ENCODE results near the gene ARSK.

ARSK gene

DNA sequence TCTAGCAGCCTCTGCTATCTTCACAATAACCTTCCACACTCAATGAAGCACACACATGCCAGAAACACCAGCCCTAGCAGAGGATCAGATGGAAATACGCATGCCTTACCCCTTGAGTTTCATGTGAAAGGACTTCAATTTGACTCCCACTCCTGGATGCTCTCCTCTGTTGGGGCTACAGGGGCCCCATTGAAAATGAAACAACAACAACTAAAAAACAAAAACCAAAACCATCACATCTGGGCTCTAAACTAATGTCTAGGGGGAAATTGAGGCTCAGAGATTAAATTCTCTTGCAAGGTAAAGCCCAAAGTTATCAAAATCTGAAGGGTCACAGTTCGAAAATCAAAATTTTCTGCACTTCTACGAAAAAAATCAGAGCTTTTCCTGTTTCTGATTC, 83.7 kb downstream of the ARSK start:
- ATAC-seq (ENCODE audit: insufficient read depth, low read depth) = no peak
- H3K36me3 ChIP-seq (ENCODE audit: insufficient read depth, low read length) = no peaks in the 10 kb centered on the region
- no peak overlapping the region for H3K9ac ChIP-seq (ENCODE audit: low read depth, low read length)
- H3K4me2 ChIP-seq (ENCODE audit: insufficient read depth, low read length) = no peak overlapping the region
- H3K79me2 ChIP-seq (ENCODE audit: insufficient read depth, low read length) = no peaks in the 10 kb centered on the region
- H3K27ac ChIP-seq (ENCODE audit: low read length) = no peak overlapping the region
- no peak for TF ChIP-seq EZH2 (IDR thresholded peaks at IDR 0.05; ENCODE audit: borderline replicate concordance, low read depth, low read length, severe bottlenecking)
- TF ChIP-seq, protein P1, sequence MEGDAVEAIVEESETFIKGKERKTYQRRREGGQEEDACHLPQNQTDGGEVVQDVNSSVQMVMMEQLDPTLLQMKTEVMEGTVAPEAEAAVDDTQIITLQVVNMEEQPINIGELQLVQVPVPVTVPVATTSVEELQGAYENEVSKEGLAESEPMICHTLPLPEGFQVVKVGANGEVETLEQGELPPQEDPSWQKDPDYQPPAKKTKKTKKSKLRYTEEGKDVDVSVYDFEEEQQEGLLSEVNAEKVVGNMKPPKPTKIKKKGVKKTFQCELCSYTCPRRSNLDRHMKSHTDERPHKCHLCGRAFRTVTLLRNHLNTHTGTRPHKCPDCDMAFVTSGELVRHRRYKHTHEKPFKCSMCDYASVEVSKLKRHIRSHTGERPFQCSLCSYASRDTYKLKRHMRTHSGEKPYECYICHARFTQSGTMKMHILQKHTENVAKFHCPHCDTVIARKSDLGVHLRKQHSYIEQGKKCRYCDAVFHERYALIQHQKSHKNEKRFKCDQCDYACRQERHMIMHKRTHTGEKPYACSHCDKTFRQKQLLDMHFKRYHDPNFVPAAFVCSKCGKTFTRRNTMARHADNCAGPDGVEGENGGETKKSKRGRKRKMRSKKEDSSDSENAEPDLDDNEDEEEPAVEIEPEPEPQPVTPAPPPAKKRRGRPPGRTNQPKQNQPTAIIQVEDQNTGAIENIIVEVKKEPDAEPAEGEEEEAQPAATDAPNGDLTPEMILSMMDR (IDR thresholded peaks at IDR 0.05; ENCODE audit: borderline replicate concordance, extremely low read depth, low read length, poor library complexity, severe bottlenecking) = no peak
- H2AFZ ChIP-seq (ENCODE audit: low read depth, low read length) = no peak overlapping the region
- no peak for DNase-seq
- no peaks in the 10 kb centered on the region for H4K20me1 ChIP-seq (ENCODE audit: insufficient read depth, low read length)
- no peaks in the 10 kb centered on the region for H3K9me3 ChIP-seq (ENCODE audit: insufficient read depth, low read length, severe bottlenecking)
- no peaks in the 10 kb centered on the region for H3K4me1 ChIP-seq (ENCODE audit: insufficient read depth, low read length)
- H3K27me3 ChIP-seq (ENCODE audit: insufficient read depth, low read length, poor library complexity) = peaks cover 2% of the 10 kb centered on the region
- H3K4me3 ChIP-seq (ENCODE audit: low read depth in 1 of 2, low read length in 2 of 2) = no peak overlapping the region

DNA sequence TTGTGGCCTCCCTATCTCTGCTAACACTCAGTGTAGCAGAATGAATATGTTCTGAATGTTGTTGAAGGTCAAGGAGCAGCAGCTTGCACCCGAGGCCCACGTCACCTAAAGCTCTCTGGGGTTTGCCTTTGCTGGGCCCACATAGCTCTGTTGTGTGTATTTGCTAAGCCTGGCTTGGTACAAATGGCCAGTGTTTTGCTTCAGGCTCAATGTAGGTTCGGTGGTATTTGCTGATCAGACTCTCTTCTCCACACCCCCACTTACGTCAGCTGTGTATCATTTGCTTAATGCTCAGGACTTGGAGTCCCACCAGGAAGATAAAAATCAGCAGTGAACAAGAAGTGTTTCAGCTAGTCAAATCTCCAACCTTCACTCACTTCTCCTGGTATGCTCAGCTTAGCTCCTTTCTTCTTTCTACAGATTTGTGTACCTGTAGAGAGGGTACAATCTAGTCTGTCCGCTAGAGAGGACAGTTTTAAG, 86.9 kb downstream of the ARSK start:
- DNase-seq = no peak
- peaks cover 2% of the 10 kb centered on the region for H3K27me3 ChIP-seq (ENCODE audit: insufficient read depth, low read length, poor library complexity)
- no peak overlapping the region for H2AFZ ChIP-seq (ENCODE audit: low read depth, low read length)
- H3K4me1 ChIP-seq (ENCODE audit: insufficient read depth, low read length) = peaks cover 21% of the 10 kb centered on the region
- H3K79me2 ChIP-seq (ENCODE audit: insufficient read depth, low read length) = no peaks in the 10 kb centered on the region
- H3K9me3 ChIP-seq (ENCODE audit: insufficient read depth, low read length, severe bottlenecking) = no peaks in the 10 kb centered on the region
- no peaks in the 10 kb centered on the region for H3K36me3 ChIP-seq (ENCODE audit: insufficient read depth, low read length)
- ATAC-seq (ENCODE audit: insufficient read depth, low read depth) = no peak
- no peak overlapping the region for H3K27ac ChIP-seq (ENCODE audit: low read length)
- no peak overlapping the region for H3K4me2 ChIP-seq (ENCODE audit: insufficient read depth, low read length)
- TF ChIP-seq, protein P1 (IDR thresholded peaks at IDR 0.05; ENCODE audit: borderline replicate concordance, extremely low read depth, low read length, poor library complexity, severe bottlenecking) = no peak
- no peak for TF ChIP-seq EZH2 (IDR thresholded peaks at IDR 0.05; ENCODE audit: borderline replicate concordance, low read depth, low read length, severe bottlenecking)
- H3K9ac ChIP-seq (ENCODE audit: low read depth, low read length) = no peak overlapping the region
- H4K20me1 ChIP-seq (ENCODE audit: insufficient read depth, low read length) = no peaks in the 10 kb centered on the region
- no peak overlapping the region for H3K4me3 ChIP-seq (ENCODE audit: low read depth in 1 of 2, low read length in 2 of 2)

DNA sequence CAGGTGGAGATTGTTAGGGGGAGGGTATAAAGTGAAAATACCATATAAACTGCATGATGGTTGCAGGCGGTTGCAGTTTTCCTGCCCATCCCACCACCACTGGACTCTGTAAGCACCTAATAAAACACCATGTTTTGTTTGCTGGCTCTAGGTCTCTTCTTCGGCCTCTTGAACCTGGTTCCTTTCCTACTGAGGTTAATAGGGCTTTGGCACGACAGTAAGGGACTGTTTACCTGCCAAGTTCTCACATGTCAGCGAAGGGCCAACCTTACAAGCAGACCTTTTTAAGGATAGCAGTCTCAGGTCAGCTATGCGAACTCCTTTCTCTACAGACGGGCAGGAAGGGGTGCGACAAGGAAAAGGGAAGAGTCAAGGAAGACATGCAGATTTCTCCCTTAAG, 88.3 kb downstream of the ARSK start:
- Histone ChIP-seq H2AFZ (ENCODE audit: low read depth, low read length) (no peak overlapping the region), H3K27ac (ENCODE audit: low read length) (no peak overlapping the region), H3K79me2 (ENCODE audit: insufficient read depth, low read length) (no peaks in the 10 kb centered on the region), H3K36me3 (ENCODE audit: insufficient read depth, low read length) (no peaks in the 10 kb centered on the region), H4K20me1 (ENCODE audit: insufficient read depth, low read length) (no peaks in the 10 kb centered on the region), H3K9ac (ENCODE audit: low read depth, low read length) (no peak overlapping the region), H3K27me3 (ENCODE audit: insufficient read depth, low read length, poor library complexity) (peaks cover 2% of the 10 kb centered on the region), H3K9me3 (ENCODE audit: insufficient read depth, low read length, severe bottlenecking) (no peaks in the 10 kb centered on the region), H3K4me2 (ENCODE audit: insufficient read depth, low read length) (no peak overlapping the region), H3K4me3 (ENCODE audit: low read depth in 1 of 2, low read length in 2 of 2) (no peak overlapping the region), H3K4me1 (ENCODE audit: insufficient read depth, low read length) (peaks cover 35% of the 10 kb centered on the region)
- ATAC-seq (ENCODE audit: insufficient read depth, low read depth) (no peak), DNase-seq (no peak)
- TF ChIP-seq, protein P1 (IDR thresholded peaks at IDR 0.05; ENCODE audit: borderline replicate concordance, extremely low read depth, low read length, poor library complexity, severe bottlenecking) = no peak
- TF ChIP-seq EZH2 (IDR thresholded peaks at IDR 0.05; ENCODE audit: borderline replicate concordance, low read depth, low read length, severe bottlenecking) = no peak
